GM08714 (cell line): ENCODE results near the gene PRRT2.
"Not testable (repeated sequence)": the region's sequence is repeated elsewhere in the genome, so short reads cannot be mapped to it uniquely, and the experiment has no call there.

Experiments used
- H3K4me3 ChIP-seq: fragments of 200-500 bp; sonication (Bioruptor generic); 2 replicates; pipeline ENCODE4 v1.5.1; 2014; ENCODE audit warnings: mild to moderate bottlenecking, low read length, inconsistent platforms
- ZNF274 ChIP-seq: IDR thresholded peaks from 2 replicates; pipeline ENCODE4 v1.6.1; 2012; ENCODE audit warnings: mild to moderate bottlenecking, low read depth, low read length

The PRRT2 gene

GRCh38 chr16:29825145-29826044 lies 13.4 kb downstream of the PRRT2 start:
- H3K4me3 ChIP-seq: no peak overlapping the region
- TF ChIP-seq ZNF274: no peak

DNA sequence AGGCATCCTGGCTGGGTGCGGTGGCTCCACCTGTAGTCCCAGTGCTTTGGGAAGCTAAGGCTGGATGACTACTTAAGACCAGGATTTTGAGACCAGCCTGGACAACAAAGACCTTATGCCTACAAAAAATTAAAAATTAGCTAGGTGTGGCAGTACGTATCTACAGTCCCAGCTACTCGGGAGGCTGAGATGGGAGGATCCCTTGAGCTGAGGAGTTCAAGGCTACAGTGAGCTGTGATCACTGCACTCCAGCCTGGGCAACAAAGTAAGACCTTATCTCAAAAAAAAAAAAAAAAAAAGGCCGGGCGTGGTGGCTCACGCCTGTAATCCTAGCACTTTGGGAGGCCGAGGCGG lies 14.3 kb downstream of the PRRT2 start:
- no peak for TF ChIP-seq ZNF274
- no peak overlapping the region for H3K4me3 ChIP-seq

- no peak for TF ChIP-seq ZNF274
- H3K4me3 ChIP-seq: no peak overlapping the region
These were observed 18.8 kb downstream of the PRRT2 start for GRCh38 chr16:29830774-29831173.

DNA sequence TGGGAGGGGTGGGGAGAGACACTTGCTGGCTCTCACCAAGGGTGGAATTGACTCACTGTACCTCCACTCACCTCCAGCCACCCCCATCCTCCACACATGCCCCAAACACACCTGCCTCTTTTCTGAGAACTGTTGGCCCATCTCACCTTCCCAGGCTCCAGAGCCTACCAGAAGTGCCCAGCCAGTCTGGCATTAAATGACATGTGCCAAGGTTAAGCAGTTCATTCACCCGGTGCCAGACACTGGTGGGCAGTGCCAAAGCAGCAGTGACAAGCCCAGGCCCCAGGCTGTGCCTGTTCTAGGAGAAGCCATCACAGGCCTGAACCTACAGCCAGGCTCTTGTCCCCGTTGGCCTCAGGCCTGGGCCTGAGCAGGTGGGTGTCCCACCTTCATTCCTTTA lies 19.5 kb downstream of the PRRT2 start:
- no peak for TF ChIP-seq ZNF274
- no peak overlapping the region for H3K4me3 ChIP-seq

- H3K4me3 ChIP-seq: not testable (repeated sequence)
These were observed 21.2 kb downstream of the PRRT2 start for GRCh38 chr16:29833219-29833618.

- no peak for TF ChIP-seq ZNF274
These were observed 22.1 kb downstream of the PRRT2 start for GRCh38 chr16:29834079-29834478.

DNA sequence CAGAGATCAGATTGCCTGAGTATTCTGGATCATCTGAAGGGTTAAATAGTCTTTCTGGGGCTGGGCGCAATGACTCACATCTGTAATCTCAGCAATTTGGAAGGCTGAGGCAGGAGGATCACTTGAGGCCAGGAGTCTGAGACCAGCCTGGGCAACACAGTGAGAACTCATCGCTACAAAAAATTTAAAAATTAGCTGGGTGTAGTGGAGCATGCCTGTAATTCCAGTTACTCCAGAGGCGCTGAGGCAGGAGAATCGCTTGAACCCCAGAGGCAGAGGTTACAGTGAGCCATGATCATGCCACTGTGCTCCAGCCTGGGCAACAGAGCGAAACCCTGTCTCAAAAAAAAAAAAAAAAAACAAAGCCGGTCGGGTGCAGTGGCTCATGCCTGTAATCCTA lies 23.9 kb downstream of the PRRT2 start:
- no peak for TF ChIP-seq ZNF274
- H3K4me3 ChIP-seq: no peak overlapping the region

More at GRCh38 chr16:29834079-29834478, 22.1 kb downstream of the PRRT2 start:
- H3K4me3 ChIP-seq: no peak overlapping the region

- no peak overlapping the region for H3K4me3 ChIP-seq
- no peak for TF ChIP-seq ZNF274
These were observed 24.6 kb downstream of the PRRT2 start for GRCh38 chr16:29836623-29837022.

GRCh38 chr16:29837841-29838240 lies 25.8 kb downstream of the PRRT2 start:
- no peak for TF ChIP-seq ZNF274
- H3K4me3 ChIP-seq: no peak overlapping the region

DNA sequence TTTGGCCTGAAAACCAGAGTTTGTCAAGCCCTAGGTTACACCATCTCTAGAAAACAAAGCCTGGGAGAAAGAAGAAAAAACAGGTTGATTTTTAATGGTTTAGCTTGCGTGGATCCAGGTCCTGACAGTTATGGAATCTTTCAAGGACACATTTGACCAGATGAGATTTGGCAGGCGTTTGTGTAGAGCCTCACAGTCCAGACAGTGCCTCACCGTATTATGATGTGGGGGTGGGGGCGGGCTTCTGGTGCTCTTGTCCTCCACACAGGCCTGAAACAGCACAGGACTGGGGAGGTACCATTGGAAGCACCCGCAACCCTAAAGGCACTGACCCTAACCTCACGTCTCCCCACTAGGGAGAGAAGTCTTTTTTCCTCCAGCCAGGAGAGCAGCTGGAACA lies 27.8 kb downstream of the PRRT2 start:
- TF ChIP-seq ZNF274: no peak
- H3K4me3 ChIP-seq: no peak overlapping the region

- H3K4me3 ChIP-seq: no peak overlapping the region
- no peak for TF ChIP-seq ZNF274
These were observed 28.2 kb downstream of the PRRT2 start for GRCh38 chr16:29840240-29840639.

DNA sequence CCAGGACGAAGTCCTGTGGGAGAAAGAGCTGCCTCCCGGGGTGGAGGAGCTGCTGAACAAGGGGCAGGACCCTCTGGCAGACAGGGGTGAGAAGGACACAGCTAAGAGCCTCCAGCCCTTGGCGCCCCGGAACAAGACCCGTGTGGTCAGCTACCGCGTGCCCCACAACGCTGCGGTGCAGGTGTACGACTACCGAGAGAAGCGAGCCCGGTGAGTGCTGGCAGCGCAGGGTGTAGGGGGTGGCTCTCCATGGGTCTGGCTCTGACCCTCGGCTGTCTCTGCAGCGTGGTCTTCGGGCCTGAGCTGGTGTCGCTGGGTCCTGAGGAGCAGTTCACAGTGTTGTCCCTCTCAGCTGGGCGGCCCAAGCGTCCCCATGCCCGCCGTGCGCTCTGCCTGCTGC lies 29.6 kb downstream of the PRRT2 start:
- H3K4me3 ChIP-seq: no peak overlapping the region
- TF ChIP-seq ZNF274: no peak

GRCh38 chr16:29842732-29843346 lies 30.8 kb downstream of the PRRT2 start:
- H3K4me3 ChIP-seq: no peak overlapping the region
- TF ChIP-seq ZNF274: no peak

- no peak for TF ChIP-seq ZNF274
- no peak overlapping the region for H3K4me3 ChIP-seq
These were observed 31.9 kb downstream of the PRRT2 start for GRCh38 chr16:29843931-29844330.

DNA sequence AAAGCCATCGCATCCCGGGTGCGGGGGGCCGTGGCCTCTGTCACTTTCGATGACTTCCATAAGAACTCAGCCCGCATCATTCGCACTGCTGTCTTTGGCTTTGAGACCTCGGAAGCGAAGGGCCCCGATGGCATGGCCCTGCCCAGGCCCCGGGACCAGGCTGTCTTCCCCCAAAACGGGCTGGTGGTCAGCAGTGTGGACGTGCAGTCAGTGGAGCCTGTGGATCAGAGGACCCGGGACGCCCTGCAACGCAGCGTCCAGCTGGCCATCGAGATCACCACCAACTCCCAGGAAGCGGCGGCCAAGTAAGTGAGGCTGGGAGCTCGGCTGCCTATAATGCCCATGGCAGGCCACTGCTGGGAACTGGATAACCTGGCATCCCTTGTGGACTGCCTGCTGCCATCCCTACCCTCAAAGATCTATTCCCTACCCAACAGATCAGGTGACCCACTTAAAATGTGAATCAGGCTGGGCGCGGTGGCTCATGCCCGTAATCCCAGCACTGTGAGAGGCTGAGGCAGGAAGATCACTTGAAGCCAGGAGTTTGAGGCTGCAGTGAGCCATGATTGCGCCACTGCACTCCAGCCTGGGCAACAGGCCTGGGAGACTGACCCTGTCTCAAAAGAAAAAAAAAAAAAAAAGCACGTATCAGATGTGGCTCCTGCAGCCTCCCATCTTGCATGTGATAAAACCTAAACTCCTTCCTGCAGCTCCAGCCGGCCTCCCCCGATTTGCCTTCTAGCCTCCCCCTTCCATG lies 32.8 kb downstream of the PRRT2 start:
- no peak overlapping the region for H3K4me3 ChIP-seq
- TF ChIP-seq ZNF274: no peak

- no peak overlapping the region for H3K4me3 ChIP-seq
- no peak for TF ChIP-seq ZNF274
These were observed 33.7 kb downstream of the PRRT2 start for GRCh38 chr16:29845656-29846055.
